DMS 273 treated with DMSO at 0.1 percent for 48 hours (cell line): ENCODE measurements around the gene ZNF24.

Source experiments
- DNase-seq: peaks from one replicate; lab custom pipeline; 2025; lab: John Stamatoyannopoulos, UW

ZNF24 gene

GRCh38 chr18:35352778-35353177 lies 8.6 kb upstream of the ZNF24 start:
- DNase-seq = no peak

- no peak for DNase-seq
Observed at GRCh38 chr18:35352283-35352682, 8.1 kb upstream of the ZNF24 start.

GRCh38 chr18:35348001-35348400 lies 3.8 kb upstream of the ZNF24 start:
- no peak for DNase-seq

- no peak for DNase-seq
Observed at GRCh38 chr18:35345950-35346349, 1.7 kb upstream of the ZNF24 start.

GRCh38 chr18:35345460-35345921 lies 1.3 kb upstream of the ZNF24 start:
- no peak for DNase-seq

- DNase-seq = no peak
Observed at GRCh38 chr18:35344736-35345459, 678 bp upstream of the ZNF24 start.

- no peak for DNase-seq
Observed at GRCh38 chr18:35343488-35343935, 708 bp downstream of the ZNF24 start.

GRCh38 chr18:35337286-35337685 lies 6.9 kb downstream of the ZNF24 start:
- no peak for DNase-seq

GRCh38 chr18:35335866-35336265 lies 8.4 kb downstream of the ZNF24 start:
- no peak for DNase-seq

GRCh38 chr18:35334821-35335220 lies 9.4 kb downstream of the ZNF24 start:
- DNase-seq = no peak

GRCh38 chr18:35334212-35334611 lies 10.0 kb downstream of the ZNF24 start:
- no peak for DNase-seq

- no peak for DNase-seq
Observed at GRCh38 chr18:35331367-35332087, 12.7 kb downstream of the ZNF24 start.

GRCh38 chr18:35328868-35329267 lies 15.4 kb downstream of the ZNF24 start:
- no peak for DNase-seq

GRCh38 chr18:35326695-35327387 lies 17.4 kb downstream of the ZNF24 start:
- no peak for DNase-seq

- no peak for DNase-seq
Observed at GRCh38 chr18:35324926-35325655, 19.1 kb downstream of the ZNF24 start.

GRCh38 chr18:35322486-35323458 lies 21.4 kb downstream of the ZNF24 start:
- no peak for DNase-seq

GRCh38 chr18:35311496-35311895 lies 32.7 kb downstream of the ZNF24 start:
- DNase-seq = no peak

- DNase-seq = no peak
Observed at GRCh38 chr18:35306588-35307250, 37.5 kb downstream of the ZNF24 start.

- DNase-seq = no peak
Observed at GRCh38 chr18:35303610-35304009, 40.6 kb downstream of the ZNF24 start.

GRCh38 chr18:35296060-35296459 lies 48.2 kb downstream of the ZNF24 start:
- no peak for DNase-seq
